GM21526 (cell line): ENCODE results near the gene NIPAL1.
A peak's percentile ranks its signal among the peaks of the same experiment; 100 is the strongest.
"Not testable (repeated sequence)": the region's sequence is repeated elsewhere in the genome, so short reads cannot be mapped to it uniquely, and the experiment has no call there.

ENCODE experiments used
- ATAC-seq: cut with Tn5 transposase; IDR thresholded peaks from one replicate; pipeline ENCODE4 v1.9.1; 2021; ENCODE audit warnings: moderate library complexity; ENCODE audit not compliant: unreplicated experiment, low FRiP score

Gene NIPAL1

GRCh38 chr4:48016141-48017107 lies at the start of gene NIPAL1, which contains the start of gene CNGA1:
Gene NIPAL1 (plus strand): TSS chr4:48016772. CDS start chr4:48016840, 68 bp downstream.
Gene CNGA1 (minus strand): TSS chr4:48016681. CDS start chr4:47952689, 63,992 bp downstream.
- ATAC-seq, result peak; percentile 92

- no peak for ATAC-seq
These were observed 47.7 kb upstream of the NIPAL1 start for GRCh38 chr4:47968847-47969246.

GRCh38 chr4:47972181-47972580 lies 44.4 kb upstream of the NIPAL1 start:
- ATAC-seq, result peak; percentile 95

- ATAC-seq, result no peak
These were observed 43.9 kb upstream of the NIPAL1 start for GRCh38 chr4:47972721-47973120.

- ATAC-seq, result no peak
These were observed 42.0 kb upstream of the NIPAL1 start for GRCh38 chr4:47974566-47974965.

GRCh38 chr4:47990145-47990544 lies 26.4 kb upstream of the NIPAL1 start:
- ATAC-seq, result no peak

- not testable (repeated sequence) for ATAC-seq
These were observed 24.1 kb upstream of the NIPAL1 start for GRCh38 chr4:47992475-47992874.

GRCh38 chr4:47996021-47996420 lies 20.6 kb upstream of the NIPAL1 start:
- no peak for ATAC-seq

GRCh38 chr4:48002267-48002666 lies 14.3 kb upstream of the NIPAL1 start:
- ATAC-seq, result no peak

GRCh38 chr4:48003568-48003967 lies 13.0 kb upstream of the NIPAL1 start:
- not testable (repeated sequence) for ATAC-seq

- ATAC-seq, result no peak
These were observed 10.8 kb upstream of the NIPAL1 start for GRCh38 chr4:48005781-48006180.

- ATAC-seq, result no peak
These were observed 8.5 kb upstream of the NIPAL1 start for GRCh38 chr4:48008021-48008596.

- ATAC-seq, result not testable (repeated sequence)
These were observed 5.7 kb upstream of the NIPAL1 start for GRCh38 chr4:48010906-48011305.

- no peak for ATAC-seq
These were observed 4.8 kb upstream of the NIPAL1 start for GRCh38 chr4:48011722-48012121.

- ATAC-seq, result no peak
These were observed 3.7 kb upstream of the NIPAL1 start for GRCh38 chr4:48012824-48013223.

- no peak for ATAC-seq
These were observed 1.4 kb upstream of the NIPAL1 start for GRCh38 chr4:48015216-48015615.

GRCh38 chr4:48015678-48016077 lies 894 bp upstream of the NIPAL1 start:
- ATAC-seq, result no peak

- no peak for ATAC-seq
These were observed 568 bp downstream of the NIPAL1 start for GRCh38 chr4:48017108-48017571.

- no peak for ATAC-seq
These were observed 1.5 kb downstream of the NIPAL1 start for GRCh38 chr4:48018112-48018511.

- no peak for ATAC-seq
These were observed 4.5 kb downstream of the NIPAL1 start for GRCh38 chr4:48021100-48021499.

GRCh38 chr4:48022192-48022799 lies 5.7 kb downstream of the NIPAL1 start:
- no peak for ATAC-seq
